Calu3 (cell line): ENCODE results near the gene USP3. TPM values are rescaled to one million over a fixed set of nuclear protein-coding genes. Genes with fewer than 3 reads are reported as not detected.

Experiments used
- BruUV-seq: library from RNA; stranded (reverse); fragments of 400-500 nt; replicated peaks from 2 replicates; lab custom pipeline; 2021; lab: Mats Ljungman, UMichigan
- CTCF ChIA-PET: fragments of 300-600 bp; sonication (Branson Sonifier 250); formaldehyde crosslinking; loops from one replicate; lab custom pipeline; 2022; ENCODE audit warnings: antibody characterized with exemption; lab: Charles Lee
- DNase-seq: peaks from one replicate; pipeline ENCODE4 v3.0.0; 2022
- H3K27ac Mint-ChIP-seq: one replicate; pipeline ENCODE4 v1.8.0; 2022; ENCODE audit warnings: mixed read lengths; ENCODE audit not compliant: unreplicated experiment
- H3K27me3 Mint-ChIP-seq: one replicate; pipeline ENCODE4 v1.8.0; 2022; ENCODE audit warnings: mixed read lengths; ENCODE audit not compliant: unreplicated experiment
- H3K36me3 Mint-ChIP-seq: one replicate; pipeline ENCODE4 v1.8.0; 2022; ENCODE audit warnings: mild to moderate bottlenecking, moderate library complexity, mixed read lengths; ENCODE audit not compliant: insufficient read depth, unreplicated experiment
- H3K4me1 Mint-ChIP-seq: one replicate; pipeline ENCODE4 v1.8.0; 2022; ENCODE audit warnings: mild to moderate bottlenecking, low read depth, mixed read lengths; ENCODE audit not compliant: unreplicated experiment
- H3K4me3 Mint-ChIP-seq: one replicate; pipeline ENCODE4 v1.8.0; 2022; ENCODE audit warnings: mild to moderate bottlenecking, low read depth, moderate library complexity, mixed read lengths; ENCODE audit not compliant: unreplicated experiment
- H3K9me3 Mint-ChIP-seq: one replicate; pipeline ENCODE4 v1.8.0; 2022; ENCODE audit warnings: low read depth, mixed read lengths; ENCODE audit not compliant: unreplicated experiment
- CTCF ChIP-seq: fragments of 200-600 bp; IDR thresholded peaks from one replicate; pipeline ENCODE4 v1.8.0; 2022; ENCODE audit warnings: antibody characterized with exemption; ENCODE audit not compliant: unreplicated experiment
- intact Hi-C: fragments of 100-400 bp; cut with micrococcal nuclease; formaldehyde crosslinking; loops from one replicate; pipeline ENCODE4 v1.10.0; 2022; ENCODE audit not compliant: unreplicated experiment
- total RNA-seq: library from RNA; stranded (reverse); gene quantifications from 2 replicates; pipeline ENCODE4 v1.2.3, GENCODE V29; 2022

The USP3 gene
- total RNA-seq, 1 experiment from 2014 or later, result 80.8 TPM

- H3K27me3 Mint-ChIP-seq, result no peaks in the 10 kb centered on the region
- CTCF ChIA-PET, result interaction anchor here (0.6 to 1.9 kb wide), 11 partner anchors 9 to 91 kb away, joined by 3 to 14 read pairs (median 3); no protein-coding TSS in a partner anchor
- peaks cover 32% of the 10 kb centered on the region for H3K36me3 Mint-ChIP-seq
- H3K4me3 Mint-ChIP-seq, result peak overlapping the region; percentile 19
- no TSS peak for BruUV-seq
- H3K9me3 Mint-ChIP-seq, result no peaks in the 10 kb centered on the region
- no peak for TF ChIP-seq CTCF
- intact Hi-C loops, result loop anchor here (2.0 to 10.0 kb wide), 3 partner anchors 41 to 249 kb away; no protein-coding TSS in a partner anchor
- peak; percentile 56 for DNase-seq
- peak overlapping the region; percentile 57 for H3K27ac Mint-ChIP-seq
- peaks cover 23% of the 10 kb centered on the region for H3K4me1 Mint-ChIP-seq
Observed at GRCh38 chr15:63553388-63553791, 49.0 kb downstream of the USP3 start.

- intact Hi-C loops, result loop anchor here (5.0 to 10.0 kb wide), 2 partner anchors 42 to 250 kb away; no protein-coding TSS in a partner anchor
- CTCF ChIA-PET, result interaction anchor here (0.6 to 1.9 kb wide), 6 partner anchors 18 to 92 kb away, joined by 3 to 14 read pairs (median 5); no protein-coding TSS in a partner anchor
- H3K9me3 Mint-ChIP-seq, result no peaks in the 10 kb centered on the region
- H3K4me1 Mint-ChIP-seq, result peaks cover 23% of the 10 kb centered on the region
- no peak overlapping the region for H3K4me3 Mint-ChIP-seq
- H3K27me3 Mint-ChIP-seq, result no peaks in the 10 kb centered on the region
- no peak for TF ChIP-seq CTCF
- no TSS peak for BruUV-seq
- no peak for DNase-seq
- peaks cover 36% of the 10 kb centered on the region for H3K36me3 Mint-ChIP-seq
- no peak overlapping the region for H3K27ac Mint-ChIP-seq
Observed at GRCh38 chr15:63554337-63554927, 50.0 kb downstream of the USP3 start.

GRCh38 chr15:63555507-63555906, 51.1 kb downstream of the USP3 start:
- peak overlapping the region; percentile 44 for H3K27ac Mint-ChIP-seq
- TF ChIP-seq CTCF, result no peak
- BruUV-seq, result no TSS peak
- H3K9me3 Mint-ChIP-seq, result no peaks in the 10 kb centered on the region
- H3K27me3 Mint-ChIP-seq, result no peaks in the 10 kb centered on the region
- H3K4me1 Mint-ChIP-seq, result peaks cover 23% of the 10 kb centered on the region
- no peak for DNase-seq
- H3K36me3 Mint-ChIP-seq, result peaks cover 42% of the 10 kb centered on the region
- no peak overlapping the region for H3K4me3 Mint-ChIP-seq
- CTCF ChIA-PET, result no interaction called here
- intact Hi-C loops, result loop anchor here (10.0 kb wide), 1 partner anchor 251 kb away; no protein-coding TSS in a partner anchor

GRCh38 chr15:63556246-63556645, 51.9 kb downstream of the USP3 start:
- H3K9me3 Mint-ChIP-seq, result no peaks in the 10 kb centered on the region
- CTCF ChIA-PET, result no interaction called here
- no peak overlapping the region for H3K4me3 Mint-ChIP-seq
- intact Hi-C loops, result loop anchor here (10.0 kb wide), 1 partner anchor 251 kb away; no protein-coding TSS in a partner anchor
- no peak for DNase-seq
- no TSS peak for BruUV-seq
- no peak overlapping the region for H3K27ac Mint-ChIP-seq
- H3K4me1 Mint-ChIP-seq, result peaks cover 23% of the 10 kb centered on the region
- H3K36me3 Mint-ChIP-seq, result peaks cover 42% of the 10 kb centered on the region
- H3K27me3 Mint-ChIP-seq, result no peaks in the 10 kb centered on the region
- no peak for TF ChIP-seq CTCF
